ENCODE data around the gene CCDC51. TPM values are rescaled to one million over a fixed set of nuclear protein-coding genes. Genes with fewer than 3 reads are reported as not detected.

The CCDC51 gene
- polyA plus RNA-seq, 2 donors, result 7.0 to 15.5 TPM

DNA sequence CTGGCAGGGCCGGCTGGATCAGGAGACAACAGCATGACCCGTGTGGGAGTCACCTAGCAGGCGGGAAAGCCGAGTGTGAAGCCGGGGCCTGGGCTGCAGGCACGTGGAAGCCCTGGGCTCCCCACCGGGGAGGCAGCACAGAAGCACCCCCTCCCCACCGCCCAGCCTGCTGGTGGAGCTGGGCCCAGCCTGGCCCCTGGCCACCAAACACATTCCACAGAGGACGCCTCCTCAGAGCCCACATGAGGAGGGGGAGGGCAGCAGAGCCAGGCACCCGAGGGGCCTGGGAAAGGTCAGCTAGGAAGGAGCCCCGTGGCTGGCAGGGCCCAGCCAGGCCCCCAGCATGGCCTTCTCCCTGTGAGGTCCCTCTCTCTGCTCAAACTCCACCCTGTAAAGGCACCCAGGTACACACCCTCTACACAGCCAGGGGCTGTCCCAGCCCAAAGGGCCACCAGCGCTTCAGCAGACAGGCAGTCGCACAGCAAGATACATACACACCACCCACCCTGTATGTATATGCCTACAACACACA is 14.6 kb downstream of the CCDC51 start:
- Histone ChIP-seq H3K4me1 (ENCODE audit: control insufficient read depth in 2 of 2, insufficient read depth in 2 of 2, low read length in 1 of 2) (peaks cover 15 to 54% of the 10 kb centered on the region in 2 donors), H3K27me3 (ENCODE audit: control insufficient read depth in 1 of 2, insufficient read depth in 2 of 2, low read length in 2 of 2) (no peaks in the 10 kb centered on the region), H3K36me3 (ENCODE audit: control insufficient read depth in 2 of 2, insufficient read depth in 2 of 2, low read length in 1 of 2) (peaks cover 0 to 31% of the 10 kb centered on the region in 2 donors), H3K9me3 (ENCODE audit: control insufficient read depth in 2 of 2, insufficient read depth in 1 of 2, low read depth in 1 of 2, low read length in 1 of 2) (no peaks in the 10 kb centered on the region), H3K27ac (ENCODE audit: low read depth in 2 of 2, low read length in 1 of 2) (peak overlapping the region in 1 of 2 donors; percentile 51), H3K4me3 (ENCODE audit: low read depth in 1 of 2, low read length in 2 of 2) (no peak overlapping the region)
- WGBS, 2 donors, result 33 to 47% methylated on average over 11 to 13 of the region's 13 CpGs

DNA sequence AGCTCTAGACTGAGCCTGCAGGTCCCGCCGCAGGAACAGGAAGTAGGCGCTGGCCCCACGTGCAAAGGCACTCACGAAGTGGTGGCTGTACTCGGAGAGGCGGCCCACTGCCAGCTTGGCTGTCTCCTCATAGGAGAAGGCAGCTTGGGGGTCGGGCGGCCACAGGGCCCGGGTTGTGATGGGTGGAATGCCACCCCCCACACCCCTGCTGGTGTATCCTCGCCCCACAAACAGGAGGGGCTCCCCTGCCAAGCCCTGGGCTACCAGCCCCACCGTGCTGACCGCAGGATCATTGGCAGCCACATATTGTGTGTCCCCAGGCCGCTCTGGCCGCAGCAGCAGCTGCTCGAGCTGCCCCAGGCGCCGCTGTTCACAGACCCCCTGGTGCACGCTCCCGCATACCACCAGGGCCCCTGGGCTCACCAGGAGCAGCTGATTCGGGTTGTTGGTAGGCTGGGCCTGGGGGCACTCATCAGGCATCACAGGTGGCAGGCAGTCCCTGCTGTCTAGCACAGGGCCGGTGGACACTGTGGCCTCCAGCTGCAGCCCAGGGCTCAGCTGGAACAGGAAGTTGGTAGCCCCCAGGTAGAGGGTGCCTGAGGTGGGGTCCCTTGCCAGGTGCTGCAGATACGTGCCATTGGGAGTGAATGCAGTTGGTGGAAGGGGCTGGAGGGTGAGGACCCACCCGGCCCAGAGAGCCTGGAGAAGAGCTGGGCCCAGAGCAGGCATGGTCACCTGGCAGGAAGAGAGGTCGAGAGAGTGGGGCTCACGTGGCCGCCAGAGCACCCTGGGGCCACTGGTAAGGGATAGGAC is 15.8 kb downstream of the CCDC51 start:
- WGBS, 2 donors, result 77 to 78% methylated on average over 27 of the region's 27 CpGs
- Histone ChIP-seq H3K4me3 (ENCODE audit: low read depth in 1 of 2, low read length in 2 of 2) (no peak overlapping the region), H3K36me3 (ENCODE audit: control insufficient read depth in 2 of 2, insufficient read depth in 2 of 2, low read length in 1 of 2) (peaks cover 0 to 42% of the 10 kb centered on the region in 2 donors), H3K27ac (ENCODE audit: low read depth in 2 of 2, low read length in 1 of 2) (peak overlapping the region in 1 of 2 donors; percentile 13), H3K4me1 (ENCODE audit: control insufficient read depth in 2 of 2, insufficient read depth in 2 of 2, low read length in 1 of 2) (peaks cover 11 to 53% of the 10 kb centered on the region in 2 donors), H3K9me3 (ENCODE audit: control insufficient read depth in 2 of 2, insufficient read depth in 1 of 2, low read depth in 1 of 2, low read length in 1 of 2) (no peaks in the 10 kb centered on the region), H3K27me3 (ENCODE audit: control insufficient read depth in 1 of 2, insufficient read depth in 2 of 2, low read length in 2 of 2) (no peaks in the 10 kb centered on the region)

DNA sequence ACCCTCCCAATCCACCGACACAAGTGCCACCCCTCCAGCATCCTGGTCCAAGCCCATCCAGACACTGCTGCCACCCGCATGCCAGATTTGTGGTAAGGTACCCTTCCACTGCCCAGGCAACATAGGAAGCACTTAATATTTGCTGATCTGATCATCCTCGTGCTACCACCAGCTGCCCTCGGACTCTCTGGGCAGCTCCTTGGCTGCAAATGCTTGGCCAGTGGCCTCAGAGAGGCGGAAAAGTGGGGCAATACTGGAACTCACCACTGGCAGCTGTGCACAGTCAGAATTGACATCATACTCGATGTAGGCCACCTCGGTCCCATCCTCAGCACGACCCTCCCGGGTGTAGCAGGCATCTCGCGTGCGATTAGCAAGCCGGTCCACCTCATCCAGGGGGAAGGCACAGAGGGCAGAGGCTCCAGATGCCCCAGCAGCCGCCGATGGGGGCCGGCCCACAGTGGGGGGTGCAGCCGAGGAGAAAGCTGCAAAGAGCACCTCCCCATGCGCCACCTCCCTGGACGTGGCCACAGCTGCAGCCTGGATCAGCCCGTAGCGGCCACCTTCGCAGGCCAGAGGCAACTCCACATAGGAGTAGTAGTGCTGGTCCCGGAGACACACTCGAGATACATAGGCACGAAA is 16.6 kb downstream of the CCDC51 start:
- Histone ChIP-seq H3K27me3 (ENCODE audit: control insufficient read depth in 1 of 2, insufficient read depth in 2 of 2, low read length in 2 of 2) (no peaks in the 10 kb centered on the region), H3K27ac (ENCODE audit: low read depth in 2 of 2, low read length in 1 of 2) (no peak overlapping the region), H3K4me3 (ENCODE audit: low read depth in 1 of 2, low read length in 2 of 2) (no peak overlapping the region), H3K36me3 (ENCODE audit: control insufficient read depth in 2 of 2, insufficient read depth in 2 of 2, low read length in 1 of 2) (peaks cover 0 to 48% of the 10 kb centered on the region in 2 donors), H3K4me1 (ENCODE audit: control insufficient read depth in 2 of 2, insufficient read depth in 2 of 2, low read length in 1 of 2) (peaks cover 11 to 53% of the 10 kb centered on the region in 2 donors), H3K9me3 (ENCODE audit: control insufficient read depth in 2 of 2, insufficient read depth in 1 of 2, low read depth in 1 of 2, low read length in 1 of 2) (no peaks in the 10 kb centered on the region)
- 76 to 82% methylated on average over 25 of the region's 25 CpGs for WGBS, 2 donors

DNA sequence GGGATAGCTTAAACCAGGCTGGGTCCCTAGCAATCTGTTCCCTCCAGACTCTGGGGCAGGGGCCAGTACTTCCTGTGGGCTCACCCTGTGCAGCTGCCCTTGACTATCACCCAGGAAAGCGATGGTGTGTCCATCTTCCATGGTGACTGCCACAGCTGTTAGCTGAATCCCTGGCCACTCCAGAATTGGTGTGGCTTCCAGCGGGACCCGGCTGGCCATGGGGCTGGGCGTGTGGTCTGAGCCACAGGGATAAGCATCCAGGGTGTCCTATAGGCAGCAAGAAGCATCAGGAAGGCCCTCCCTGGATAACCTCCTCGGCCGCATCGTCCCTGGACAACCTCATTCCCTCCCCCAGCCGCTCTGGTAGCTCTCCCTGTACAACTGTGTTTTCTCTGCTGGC is 17.2 kb downstream of the CCDC51 start:
- peaks cover 11 to 53% of the 10 kb centered on the region in 2 donors for H3K4me1 ChIP-seq (ENCODE audit: control insufficient read depth in 2 of 2, insufficient read depth in 2 of 2, low read length in 1 of 2)

DNA sequence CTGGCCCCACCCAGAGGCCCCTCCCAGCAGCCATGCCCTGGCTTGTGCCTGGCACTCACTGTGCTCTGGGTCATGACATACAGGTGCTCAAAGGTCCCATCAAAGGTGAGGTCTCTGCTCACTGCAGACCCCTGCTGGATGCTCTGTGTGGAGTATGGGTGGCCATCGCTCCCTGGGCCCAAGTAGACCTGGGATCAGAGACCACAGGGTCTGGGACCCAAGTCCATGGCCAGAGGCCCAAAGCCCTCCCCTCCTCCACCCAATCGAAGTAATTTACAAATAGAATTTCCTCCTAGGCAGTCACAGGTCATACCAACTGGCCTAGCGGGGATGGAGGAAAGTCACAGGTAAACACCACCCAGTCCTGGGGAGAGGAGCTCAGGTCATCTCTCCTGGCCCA is 17.6 kb downstream of the CCDC51 start:
- Histone ChIP-seq H3K36me3 (ENCODE audit: control insufficient read depth in 2 of 2, insufficient read depth in 2 of 2, low read length in 1 of 2) (peaks cover 0 to 59% of the 10 kb centered on the region in 2 donors), H3K27ac (ENCODE audit: low read depth in 2 of 2, low read length in 1 of 2) (peak overlapping the region; percentile 31 to 34), H3K27me3 (ENCODE audit: control insufficient read depth in 1 of 2, insufficient read depth in 2 of 2, low read length in 2 of 2) (no peaks in the 10 kb centered on the region), H3K4me1 (ENCODE audit: control insufficient read depth in 2 of 2, insufficient read depth in 2 of 2, low read length in 1 of 2) (peaks cover 11 to 50% of the 10 kb centered on the region in 2 donors), H3K4me3 (ENCODE audit: low read depth in 1 of 2, low read length in 2 of 2) (no peak overlapping the region), H3K9me3 (ENCODE audit: control insufficient read depth in 2 of 2, insufficient read depth in 1 of 2, low read depth in 1 of 2, low read length in 1 of 2) (peaks cover 0 to 2% of the 10 kb centered on the region in 2 donors)
- 66 to 68% methylated on average over 3 of the region's 3 CpGs for WGBS, 2 donors

More for the DNA sequence above, 17.2 kb downstream of the CCDC51 start:
- H3K4me3 ChIP-seq (ENCODE audit: low read depth in 1 of 2, low read length in 2 of 2), result no peak overlapping the region
- 79 to 93% methylated on average over 8 of the region's 8 CpGs for WGBS, 2 donors
- H3K27ac ChIP-seq (ENCODE audit: low read depth in 2 of 2, low read length in 1 of 2), result peak overlapping the region; percentile 31 to 34
- peaks cover 0 to 55% of the 10 kb centered on the region in 2 donors for H3K36me3 ChIP-seq (ENCODE audit: control insufficient read depth in 2 of 2, insufficient read depth in 2 of 2, low read length in 1 of 2)
- no peaks in the 10 kb centered on the region for H3K27me3 ChIP-seq (ENCODE audit: control insufficient read depth in 1 of 2, insufficient read depth in 2 of 2, low read length in 2 of 2)
- H3K9me3 ChIP-seq (ENCODE audit: control insufficient read depth in 2 of 2, insufficient read depth in 1 of 2, low read depth in 1 of 2, low read length in 1 of 2), result peaks cover 0 to 2% of the 10 kb centered on the region in 2 donors

DNA sequence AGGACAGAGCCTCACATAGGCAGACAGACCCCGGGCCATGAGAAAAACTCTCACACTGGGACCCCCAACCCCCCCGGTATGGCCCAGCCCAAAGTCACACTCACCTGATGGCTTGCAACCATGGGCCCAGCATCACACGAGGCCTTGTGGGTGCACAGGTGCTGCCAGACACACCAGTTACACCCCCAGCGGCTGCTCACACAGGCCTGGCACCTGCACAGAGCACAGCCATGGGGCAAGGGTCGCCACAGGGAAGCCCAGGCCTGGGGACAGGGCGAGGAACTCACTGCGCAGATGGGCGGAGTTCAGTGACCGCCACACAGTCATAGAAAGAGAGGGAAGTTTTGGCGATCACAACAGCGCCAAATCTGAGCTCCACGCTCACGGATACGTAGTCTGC is 19.4 kb downstream of the CCDC51 start:
- Histone ChIP-seq H3K36me3 (ENCODE audit: control insufficient read depth in 2 of 2, insufficient read depth in 2 of 2, low read length in 1 of 2) (peaks cover 9 to 73% of the 10 kb centered on the region in 2 donors), H3K27ac (ENCODE audit: low read depth in 2 of 2, low read length in 1 of 2) (no peak overlapping the region), H3K4me1 (ENCODE audit: control insufficient read depth in 2 of 2, insufficient read depth in 2 of 2, low read length in 1 of 2) (peaks cover 11 to 36% of the 10 kb centered on the region in 2 donors), H3K9me3 (ENCODE audit: control insufficient read depth in 2 of 2, insufficient read depth in 1 of 2, low read depth in 1 of 2, low read length in 1 of 2) (peaks cover 0 to 2% of the 10 kb centered on the region in 2 donors), H3K27me3 (ENCODE audit: control insufficient read depth in 1 of 2, insufficient read depth in 2 of 2, low read length in 2 of 2) (no peaks in the 10 kb centered on the region), H3K4me3 (ENCODE audit: low read depth in 1 of 2, low read length in 2 of 2) (no peak overlapping the region)
- WGBS, 2 donors, result 84 to 87% methylated on average over 14 of the region's 14 CpGs

DNA sequence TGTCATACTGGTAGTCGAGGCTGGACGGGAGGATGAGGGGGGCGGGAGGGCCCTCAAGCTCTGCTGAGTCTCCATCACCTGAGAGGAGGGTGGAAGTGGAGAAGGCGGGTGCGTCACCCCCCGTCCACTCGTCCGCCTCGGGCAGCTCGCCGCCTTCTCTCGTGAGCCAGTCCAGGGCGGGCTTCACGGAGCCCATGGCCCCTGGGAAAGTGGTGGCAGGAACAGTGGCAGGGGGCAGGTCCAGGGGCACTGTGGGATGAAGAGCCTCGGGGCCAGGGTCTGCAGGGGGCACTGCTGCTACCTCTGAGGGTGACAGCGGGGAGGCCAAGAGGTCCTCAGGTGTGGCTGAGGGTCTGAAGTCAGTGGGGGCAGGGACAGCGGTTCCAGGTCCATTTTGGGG is 20.3 kb downstream of the CCDC51 start:
- H3K27ac ChIP-seq (ENCODE audit: low read depth in 2 of 2, low read length in 1 of 2), result no peak overlapping the region
- H3K9me3 ChIP-seq (ENCODE audit: control insufficient read depth in 2 of 2, insufficient read depth in 1 of 2, low read depth in 1 of 2, low read length in 1 of 2), result peaks cover 0 to 2% of the 10 kb centered on the region in 2 donors
- H3K36me3 ChIP-seq (ENCODE audit: control insufficient read depth in 2 of 2, insufficient read depth in 2 of 2, low read length in 1 of 2), result peaks cover 11 to 81% of the 10 kb centered on the region in 2 donors
- peaks cover 6 to 28% of the 10 kb centered on the region in 2 donors for H3K4me1 ChIP-seq (ENCODE audit: control insufficient read depth in 2 of 2, insufficient read depth in 2 of 2, low read length in 1 of 2)
- H3K27me3 ChIP-seq (ENCODE audit: control insufficient read depth in 1 of 2, insufficient read depth in 2 of 2, low read length in 2 of 2), result no peaks in the 10 kb centered on the region
- WGBS, 2 donors, result 87 to 91% methylated on average over 17 of the region's 17 CpGs
- no peak overlapping the region for H3K4me3 ChIP-seq (ENCODE audit: low read depth in 1 of 2, low read length in 2 of 2)

DNA sequence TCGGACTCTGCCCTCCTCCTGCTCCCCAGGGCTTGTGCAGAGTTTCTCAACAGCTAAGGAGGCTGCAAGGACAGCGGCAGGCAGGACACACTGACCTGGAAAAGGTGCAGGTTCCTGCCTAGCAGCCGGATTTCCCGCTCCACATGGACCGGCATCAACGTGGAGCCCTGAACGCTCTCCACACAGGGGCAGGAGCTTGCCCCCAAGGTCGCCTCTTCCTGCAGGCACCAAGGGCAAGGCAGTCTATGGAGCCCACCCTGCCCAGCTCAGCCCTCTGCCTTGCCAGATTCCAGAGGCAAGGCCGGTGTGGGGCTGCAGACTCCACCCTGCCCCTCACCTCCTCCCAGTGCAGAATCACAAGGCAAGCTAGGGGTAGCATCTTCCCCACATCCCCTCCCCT is 20.8 kb downstream of the CCDC51 start:
- Histone ChIP-seq H3K27ac (ENCODE audit: low read depth in 2 of 2, low read length in 1 of 2) (no peak overlapping the region), H3K4me3 (ENCODE audit: low read depth in 1 of 2, low read length in 2 of 2) (no peak overlapping the region), H3K4me1 (ENCODE audit: control insufficient read depth in 2 of 2, insufficient read depth in 2 of 2, low read length in 1 of 2) (peaks cover 4 to 30% of the 10 kb centered on the region in 2 donors), H3K9me3 (ENCODE audit: control insufficient read depth in 2 of 2, insufficient read depth in 1 of 2, low read depth in 1 of 2, low read length in 1 of 2) (peaks cover 0 to 2% of the 10 kb centered on the region in 2 donors), H3K27me3 (ENCODE audit: control insufficient read depth in 1 of 2, insufficient read depth in 2 of 2, low read length in 2 of 2) (no peaks in the 10 kb centered on the region), H3K36me3 (ENCODE audit: control insufficient read depth in 2 of 2, insufficient read depth in 2 of 2, low read length in 1 of 2) (peaks cover 11 to 82% of the 10 kb centered on the region in 2 donors)
- WGBS, 2 donors, result 85 to 88% methylated on average over 9 of the region's 9 CpGs

DNA sequence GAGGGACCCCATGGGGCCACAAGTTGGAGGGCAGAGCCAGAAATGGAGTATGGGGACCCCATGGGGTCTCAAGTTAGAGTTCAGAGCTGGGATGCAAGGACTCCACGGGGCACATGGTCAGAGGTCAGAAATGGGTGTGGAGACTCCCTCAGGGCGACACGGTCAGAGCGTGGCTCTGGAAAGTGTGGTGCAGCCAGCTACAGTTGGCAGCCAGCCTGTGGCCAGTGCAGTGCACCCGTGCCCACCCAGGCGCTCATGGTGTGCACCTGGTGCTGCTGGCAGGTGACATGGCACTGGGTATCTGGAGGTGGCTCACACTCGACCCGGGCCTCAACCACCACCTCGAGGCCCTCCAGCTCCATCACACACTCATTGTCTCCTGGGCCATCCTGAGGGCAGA is 21.3 kb downstream of the CCDC51 start:
- H3K27me3 ChIP-seq (ENCODE audit: control insufficient read depth in 1 of 2, insufficient read depth in 2 of 2, low read length in 2 of 2), result no peaks in the 10 kb centered on the region
- peaks cover 0 to 2% of the 10 kb centered on the region in 2 donors for H3K9me3 ChIP-seq (ENCODE audit: control insufficient read depth in 2 of 2, insufficient read depth in 1 of 2, low read depth in 1 of 2, low read length in 1 of 2)
- no peak overlapping the region for H3K27ac ChIP-seq (ENCODE audit: low read depth in 2 of 2, low read length in 1 of 2)
- WGBS, 2 donors, result 75 to 83% methylated on average over 9 of the region's 9 CpGs
- H3K36me3 ChIP-seq (ENCODE audit: control insufficient read depth in 2 of 2, insufficient read depth in 2 of 2, low read length in 1 of 2), result peaks cover 11 to 82% of the 10 kb centered on the region in 2 donors
- peaks cover 5 to 29% of the 10 kb centered on the region in 2 donors for H3K4me1 ChIP-seq (ENCODE audit: control insufficient read depth in 2 of 2, insufficient read depth in 2 of 2, low read length in 1 of 2)
- H3K4me3 ChIP-seq (ENCODE audit: low read depth in 1 of 2, low read length in 2 of 2), result no peak overlapping the region

Data from esophagus (tissue), 2 donors.